Subcutaneous adipose tissue (tissue), 4 donors: ENCODE data around the gene C2CD3. TPM values are rescaled to one million over a fixed set of nuclear protein-coding genes. Genes with fewer than 3 reads are reported as not detected.

Source experiments
- total RNA-seq, 4 donors: library from RNA; depleted of rRNA; stranded (reverse); fragments of >200 nt; gene quantifications; one replicate each; pipeline ENCODE4 v1.1.0, GENCODE V29; 2016
- TF ChIP-seq, protein P1 (sequence below): fragments of 450-650 bp; IDR thresholded peaks from one replicate; pipeline ENCODE4 v1.5.1; 2016; ENCODE audit warnings: low read depth, mild to moderate bottlenecking, control low read depth, antibody characterized with exemption, moderate library complexity

The C2CD3 gene
- total RNA-seq, 4 donors from 2014 or later = 15.6 to 33.8 (median 17.5) TPM

- TF ChIP-seq, protein P1, sequence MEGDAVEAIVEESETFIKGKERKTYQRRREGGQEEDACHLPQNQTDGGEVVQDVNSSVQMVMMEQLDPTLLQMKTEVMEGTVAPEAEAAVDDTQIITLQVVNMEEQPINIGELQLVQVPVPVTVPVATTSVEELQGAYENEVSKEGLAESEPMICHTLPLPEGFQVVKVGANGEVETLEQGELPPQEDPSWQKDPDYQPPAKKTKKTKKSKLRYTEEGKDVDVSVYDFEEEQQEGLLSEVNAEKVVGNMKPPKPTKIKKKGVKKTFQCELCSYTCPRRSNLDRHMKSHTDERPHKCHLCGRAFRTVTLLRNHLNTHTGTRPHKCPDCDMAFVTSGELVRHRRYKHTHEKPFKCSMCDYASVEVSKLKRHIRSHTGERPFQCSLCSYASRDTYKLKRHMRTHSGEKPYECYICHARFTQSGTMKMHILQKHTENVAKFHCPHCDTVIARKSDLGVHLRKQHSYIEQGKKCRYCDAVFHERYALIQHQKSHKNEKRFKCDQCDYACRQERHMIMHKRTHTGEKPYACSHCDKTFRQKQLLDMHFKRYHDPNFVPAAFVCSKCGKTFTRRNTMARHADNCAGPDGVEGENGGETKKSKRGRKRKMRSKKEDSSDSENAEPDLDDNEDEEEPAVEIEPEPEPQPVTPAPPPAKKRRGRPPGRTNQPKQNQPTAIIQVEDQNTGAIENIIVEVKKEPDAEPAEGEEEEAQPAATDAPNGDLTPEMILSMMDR = no peak
These were observed 70.1 kb downstream of the C2CD3 start for GRCh38 chr11:74100735-74101134.

DNA sequence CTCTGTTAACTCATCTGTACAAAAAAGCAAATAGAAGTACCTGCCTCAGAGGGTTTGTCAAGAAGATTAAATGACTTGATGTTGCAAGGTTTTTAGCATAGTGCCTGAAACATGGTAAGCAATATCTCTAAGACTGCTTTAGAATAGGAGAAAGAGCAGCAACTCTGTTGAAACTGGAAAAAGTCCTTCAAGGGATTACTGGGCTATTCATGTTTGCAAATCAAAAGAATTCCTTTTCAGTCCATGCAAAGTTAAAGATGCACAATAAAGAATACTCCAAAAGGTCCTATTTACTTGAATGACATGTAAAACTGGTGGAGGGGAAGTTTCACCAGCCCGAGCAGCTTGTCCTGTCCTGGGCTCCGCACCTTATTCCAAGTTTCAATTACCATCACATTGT is 70.6 kb downstream of the C2CD3 start:
- TF ChIP-seq, protein P1 = no peak

DNA sequence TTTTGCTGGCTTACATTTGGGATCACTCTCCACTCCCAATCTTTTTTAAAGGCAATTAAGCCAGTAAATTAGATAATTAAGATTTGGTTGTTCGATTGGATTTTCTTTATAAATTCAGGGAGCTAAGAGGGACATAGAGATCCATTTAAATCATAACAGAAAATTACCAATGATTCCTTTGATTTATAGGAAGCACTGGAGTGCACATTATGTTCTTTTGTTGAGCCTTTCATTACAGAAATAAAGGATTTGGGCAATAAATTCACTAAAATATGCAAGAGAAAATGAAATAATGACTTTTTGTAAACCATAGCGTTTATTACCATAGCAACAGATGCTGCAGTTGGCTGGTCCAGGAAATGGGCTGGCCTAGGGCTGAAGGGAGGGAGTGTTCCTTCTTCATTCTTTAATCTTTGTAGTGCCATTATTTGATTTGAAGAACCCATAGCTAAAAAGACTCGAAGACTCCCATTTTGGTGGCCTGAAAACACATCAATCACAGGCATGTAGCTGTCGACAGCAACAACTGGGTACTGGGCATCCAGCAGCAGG is 73.0 kb downstream of the C2CD3 start:
- TF ChIP-seq, protein P1 = no peak

DNA sequence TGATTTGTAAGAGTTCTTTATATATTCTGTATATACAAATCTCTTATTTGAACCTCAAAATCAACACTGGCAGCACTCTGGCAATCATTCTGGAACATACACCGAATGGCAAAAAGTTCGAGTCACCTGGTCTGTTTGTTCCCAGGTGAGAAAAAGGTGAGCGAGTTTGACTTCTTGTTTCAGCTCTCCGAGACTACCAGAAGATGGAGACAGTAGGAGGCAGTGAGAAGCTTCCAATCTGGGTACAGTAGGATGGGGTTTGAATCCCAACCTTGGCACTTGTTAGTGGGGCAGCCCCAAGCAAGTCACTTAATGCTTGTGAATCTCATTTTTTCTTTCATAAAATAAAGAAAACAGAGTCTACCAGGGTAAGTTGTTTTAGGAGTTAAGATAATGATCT is 76.4 kb downstream of the C2CD3 start:
- TF ChIP-seq, protein P1 = no peak

DNA sequence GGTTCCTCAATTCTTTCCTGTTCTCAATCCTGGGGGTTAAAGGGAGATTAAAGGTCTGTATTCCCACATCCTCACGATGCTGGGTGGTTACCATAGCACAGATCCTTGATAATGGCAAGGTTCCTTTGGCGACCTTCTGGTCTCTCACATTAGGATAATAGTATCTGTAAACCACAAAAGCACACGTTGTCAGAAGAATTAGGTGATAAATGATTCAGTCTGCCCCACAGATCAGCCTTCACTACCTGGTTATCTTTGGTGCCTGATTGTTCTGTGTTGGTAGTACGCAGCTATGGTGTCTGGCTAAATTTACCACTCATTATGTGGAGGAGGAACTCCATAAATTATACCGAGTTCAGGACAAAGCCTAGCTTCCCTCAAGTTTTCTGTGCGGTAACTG is 78.4 kb downstream of the C2CD3 start:
- TF ChIP-seq, protein P1 = no peak

DNA sequence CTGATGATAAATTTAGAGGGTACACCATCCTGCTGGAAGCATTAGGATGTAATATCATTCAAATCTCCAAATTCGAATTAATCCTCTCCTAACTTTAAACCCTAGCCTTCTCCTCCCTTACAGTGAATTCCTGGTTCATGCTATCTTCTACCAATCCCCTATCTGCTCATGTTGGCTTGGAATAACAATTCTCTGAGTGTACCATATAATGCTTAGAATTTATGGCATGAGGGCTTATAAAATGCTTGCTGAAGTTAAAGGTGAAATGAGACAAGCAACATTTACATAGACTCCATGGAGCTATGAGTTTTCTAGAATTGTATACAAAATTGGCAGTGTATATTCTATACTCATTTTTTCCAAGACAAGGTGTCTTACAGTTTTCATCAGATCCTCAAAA is 79.3 kb downstream of the C2CD3 start:
- TF ChIP-seq, protein P1 = no peak

GRCh38 chr11:74090701-74091100 is 80.1 kb downstream of the C2CD3 start:
- TF ChIP-seq, protein P1 = no peak
